Stimulated activated CD4-positive, alpha-beta T cell treated with anti-CD3 and anti-CD28 coated beads, Interleukin-2, amount 100 ng/mL, for 48 hours (primary cell): ENCODE results near the gene KLK5.
"Not testable (repeated sequence)": the region's sequence is repeated elsewhere in the genome, so short reads cannot be mapped to it uniquely, and the experiment has no call there.

Experiments used
- DNase-seq, 2 donors: peaks; one replicate each; pipeline ENCODE4 v3.0.0-alpha.2; 2020

KLK5 gene

GRCh38 chr19:50952910-50953309 is at the start of gene KLK5:
KLK5 (minus strand) TSS chr19:50953038; CDS start chr19:50952657, 381 bp downstream.
- no peak for DNase-seq

DNA sequence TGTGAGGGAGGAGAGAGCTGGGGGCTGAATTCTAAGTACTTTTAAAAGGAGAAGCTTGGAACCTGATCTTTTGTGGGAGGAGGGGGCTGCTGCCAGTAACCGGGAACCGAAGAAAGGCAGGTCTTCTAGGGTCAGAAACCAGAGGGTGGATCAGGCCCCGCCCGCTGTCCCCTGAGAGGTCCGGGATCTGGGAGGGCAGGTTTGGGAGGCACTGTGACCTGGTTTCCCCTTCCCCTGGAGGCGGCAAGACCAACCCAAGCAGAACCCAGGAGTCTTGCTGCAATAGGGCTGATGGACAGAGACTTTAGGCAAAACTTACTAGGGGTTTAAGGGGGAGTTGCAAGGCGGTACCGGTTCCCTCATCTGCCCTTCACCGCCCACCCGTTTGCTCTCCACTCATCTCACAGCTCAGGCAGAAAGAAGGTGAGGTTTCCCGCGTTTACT is 49.3 kb upstream of the KLK5 start:
- no peak for DNase-seq

- no peak for DNase-seq
Measured at GRCh38 chr19:51001515-51001914, 48.7 kb upstream of the KLK5 start, which contains the start of gene KLK8. KLK8 (minus strand) TSS chr19:51001604; CDS start chr19:51001167, 437 bp downstream.

GRCh38 chr19:51000981-51001380 is 48.1 kb upstream of the KLK5 start:
- DNase-seq, result no peak

GRCh38 chr19:51000426-51000825 is 47.6 kb upstream of the KLK5 start:
- no peak for DNase-seq

GRCh38 chr19:50998686-50999085 is 45.8 kb upstream of the KLK5 start:
- no peak for DNase-seq

DNA sequence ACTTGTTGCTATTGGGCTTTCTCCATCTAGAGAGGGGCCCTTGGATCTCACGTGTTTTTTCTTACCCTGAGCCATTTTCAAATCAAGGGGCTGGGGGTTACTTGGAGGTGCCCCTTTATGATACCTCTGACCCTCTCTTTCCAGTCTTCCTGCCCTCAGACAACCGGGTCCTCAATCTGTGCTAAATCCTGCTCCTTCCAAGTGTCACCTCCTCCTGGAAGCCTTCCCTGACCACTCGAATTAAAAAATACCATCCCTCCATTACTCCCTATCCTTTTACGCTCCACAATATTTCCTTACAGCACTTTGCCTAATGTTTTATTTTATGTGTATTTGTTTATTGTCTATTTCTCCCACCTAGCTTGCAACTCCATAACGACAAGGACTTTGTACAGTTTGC is 45.2 kb upstream of the KLK5 start:
- DNase-seq, result no peak

- DNase-seq, result no peak
Measured at GRCh38 chr19:50994129-50994528, 41.3 kb upstream of the KLK5 start.

GRCh38 chr19:50992666-50993035 is 39.8 kb upstream of the KLK5 start:
- DNase-seq, result no peak

DNA sequence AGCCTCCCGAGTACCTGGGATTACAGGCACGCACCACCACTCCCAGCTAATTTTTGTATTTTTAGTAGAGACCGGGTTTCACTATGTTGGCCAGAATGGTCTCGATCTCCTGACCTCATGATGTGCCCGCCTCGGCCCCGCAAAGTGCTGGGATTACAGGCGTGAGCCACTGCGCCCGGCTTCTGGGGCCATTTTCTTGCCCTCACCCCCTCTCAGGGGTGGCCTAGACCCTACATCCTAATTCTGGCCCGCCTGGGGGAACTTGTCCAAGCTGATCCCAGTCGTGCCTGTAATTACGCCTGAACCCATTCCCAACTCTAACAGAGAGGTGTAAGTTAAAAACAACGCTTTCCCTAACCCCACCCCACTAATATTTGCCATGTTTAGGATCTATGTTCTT is 31.6 kb upstream of the KLK5 start:
- DNase-seq, result not testable (repeated sequence)

DNA sequence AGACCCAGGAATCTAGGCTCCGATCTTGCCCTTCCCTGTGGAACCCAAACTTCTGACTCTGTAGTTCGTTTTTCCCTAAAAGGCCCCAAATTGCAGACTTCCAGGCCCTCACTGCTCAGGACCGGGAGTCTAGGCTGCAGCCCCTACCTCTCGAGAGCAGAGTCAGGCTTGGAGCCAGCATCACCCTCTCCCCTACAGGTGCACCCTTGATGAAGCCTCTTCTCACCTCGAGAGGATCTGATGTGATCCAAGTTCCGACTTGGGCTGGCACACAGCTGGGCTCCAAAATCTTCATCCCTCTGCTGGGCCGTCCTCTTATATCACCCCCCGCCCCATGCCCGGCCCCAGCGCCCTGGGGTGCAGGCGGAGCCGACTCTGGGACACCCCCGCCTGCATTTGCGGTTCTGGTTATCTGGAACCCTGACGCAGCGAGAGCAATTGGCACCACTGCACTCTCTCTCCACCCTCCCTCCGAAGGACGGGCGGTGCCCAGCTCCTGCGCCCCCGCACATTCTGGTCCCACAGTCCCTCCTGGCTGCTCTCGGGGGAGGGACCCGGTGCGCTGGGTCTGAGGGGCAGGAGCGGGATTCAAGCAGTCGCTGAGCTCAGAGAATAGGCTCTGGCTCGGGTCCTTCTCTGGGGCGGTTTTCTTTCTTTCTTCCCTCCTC is 30.9 kb upstream of the KLK5 start, which contains the start of gene KLK7:
Gene KLK7, minus strand, starts transcription at position 293 of the 668 bp plus-strand sequence. CDS start 1,518 bp downstream, outside the sequence.
- DNase-seq, result no peak

GRCh38 chr19:50982186-50982585 is 29.3 kb upstream of the KLK5 start:
- no peak for DNase-seq

- DNase-seq, result no peak
Measured at GRCh38 chr19:50981587-50982146, 28.8 kb upstream of the KLK5 start.

- DNase-seq, result no peak
Measured at GRCh38 chr19:50980208-50980607, 27.4 kb upstream of the KLK5 start.

DNA sequence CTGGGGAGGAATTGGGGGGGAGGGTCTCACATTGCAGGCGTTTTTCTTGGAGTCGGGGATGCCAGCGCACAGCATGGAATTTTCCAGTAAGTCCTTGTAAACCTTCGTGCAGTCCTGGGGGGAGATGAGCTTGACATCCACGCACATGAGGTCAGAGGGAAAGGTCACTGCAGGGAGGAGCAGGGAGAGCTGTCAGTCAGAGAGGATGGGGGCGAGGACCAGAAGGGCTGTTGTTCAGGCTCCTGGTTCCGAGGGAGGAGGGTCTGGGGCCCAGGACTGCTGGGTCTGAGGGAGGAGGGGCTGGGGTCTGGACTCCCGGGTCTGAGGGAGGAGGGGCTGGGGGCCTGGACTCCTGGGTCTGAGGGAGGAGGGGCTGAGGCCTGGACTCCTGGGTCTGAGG is 26.9 kb upstream of the KLK5 start:
- no peak for DNase-seq

DNA sequence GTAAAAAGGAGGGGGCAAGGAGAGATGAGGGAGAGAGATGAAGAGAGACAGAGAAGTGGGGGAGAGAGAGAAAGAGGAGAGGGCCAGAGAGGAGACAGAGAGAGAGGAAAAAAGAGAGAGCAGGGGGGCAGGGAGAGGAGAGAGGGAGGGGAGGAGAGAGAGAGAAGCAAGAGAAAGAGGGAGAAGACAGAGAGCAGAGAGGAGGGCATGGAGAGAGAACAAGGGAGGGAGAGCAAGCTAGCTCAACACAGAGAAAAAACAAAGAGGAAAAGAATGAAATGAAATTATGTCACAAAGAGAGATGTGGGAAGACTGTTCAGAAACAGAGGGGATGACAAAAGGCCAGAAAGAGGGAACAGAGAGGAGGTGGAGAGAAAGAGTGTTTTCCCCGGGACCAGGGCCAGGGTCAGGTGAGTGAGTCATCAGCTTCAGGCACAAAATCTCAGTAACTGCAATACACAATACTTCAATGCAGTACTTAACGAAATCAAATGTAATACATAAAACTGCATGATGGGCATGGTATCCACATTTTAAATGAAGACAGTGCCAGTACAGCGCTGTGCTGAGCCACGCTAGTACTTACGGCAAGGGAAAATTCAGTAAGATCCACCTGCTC is 26.0 kb upstream of the KLK5 start:
- no peak for DNase-seq

DNA sequence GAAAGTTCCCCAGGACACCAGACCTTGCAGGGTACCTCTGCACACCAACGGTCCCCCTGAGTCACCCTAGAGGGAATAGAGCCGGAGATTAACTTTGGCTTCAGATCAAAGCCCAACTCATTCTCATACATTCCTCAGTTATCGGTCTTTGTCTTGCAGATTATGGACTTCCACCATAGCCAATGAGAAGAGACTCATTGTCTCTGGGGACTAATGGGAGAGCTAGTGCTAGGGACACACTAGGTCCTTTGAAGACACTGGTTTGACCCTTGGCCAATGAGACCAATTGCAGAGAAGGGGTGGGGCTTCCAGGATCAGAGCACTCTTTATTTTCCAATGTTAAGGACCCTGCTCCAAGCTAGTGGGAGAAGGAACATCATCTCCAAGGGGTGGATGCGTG is 24.8 kb upstream of the KLK5 start:
- DNase-seq, result no peak

- DNase-seq, result no peak
Measured at GRCh38 chr19:50975766-50976165, 22.9 kb upstream of the KLK5 start.

DNA sequence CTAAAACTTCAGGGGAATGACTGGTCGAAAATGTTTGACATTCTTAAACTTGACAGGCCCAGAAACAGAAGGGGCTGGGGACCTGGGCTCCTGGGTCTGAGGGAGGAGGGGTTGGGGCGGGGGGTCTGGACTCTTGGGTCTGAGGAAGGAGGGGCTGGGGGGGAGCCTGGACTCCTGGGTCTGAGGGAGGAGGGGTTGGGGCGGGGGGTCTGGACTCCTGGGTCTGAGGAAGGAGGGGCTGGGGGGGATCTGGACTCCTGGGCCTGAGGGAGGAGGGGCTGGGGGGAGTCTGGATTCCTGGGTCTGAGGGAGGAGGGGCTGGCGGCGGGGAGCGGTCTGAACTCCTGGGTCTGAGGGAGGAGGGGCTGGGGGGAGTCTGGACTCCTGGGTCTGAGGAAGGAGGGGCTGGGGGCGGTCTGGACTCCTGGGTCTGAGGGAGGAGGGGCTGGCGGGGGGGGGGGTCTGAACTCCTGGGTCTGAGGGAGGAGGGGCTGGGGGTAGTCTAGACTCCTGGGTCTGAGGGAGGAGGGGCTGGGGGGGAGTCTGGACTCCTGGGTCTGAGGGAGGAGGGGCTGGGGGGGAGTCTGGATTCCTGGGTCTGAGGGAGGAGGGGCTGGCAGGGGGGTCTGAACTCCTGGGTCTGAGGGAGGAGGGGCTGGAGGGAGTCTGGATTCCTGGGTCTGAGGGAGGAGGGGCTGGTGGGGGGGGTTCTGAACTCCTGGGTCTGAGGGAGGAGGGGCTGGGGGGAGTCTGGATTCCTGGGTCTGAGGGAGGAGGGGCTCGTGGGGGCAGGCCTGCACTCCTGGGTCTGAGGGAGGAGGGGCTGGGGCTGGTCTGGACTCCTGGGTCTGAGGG is 22.1 kb upstream of the KLK5 start:
- no peak for DNase-seq

GRCh38 chr19:50972795-50973376 is 20.0 kb upstream of the KLK5 start:
- DNase-seq, result no peak

DNA sequence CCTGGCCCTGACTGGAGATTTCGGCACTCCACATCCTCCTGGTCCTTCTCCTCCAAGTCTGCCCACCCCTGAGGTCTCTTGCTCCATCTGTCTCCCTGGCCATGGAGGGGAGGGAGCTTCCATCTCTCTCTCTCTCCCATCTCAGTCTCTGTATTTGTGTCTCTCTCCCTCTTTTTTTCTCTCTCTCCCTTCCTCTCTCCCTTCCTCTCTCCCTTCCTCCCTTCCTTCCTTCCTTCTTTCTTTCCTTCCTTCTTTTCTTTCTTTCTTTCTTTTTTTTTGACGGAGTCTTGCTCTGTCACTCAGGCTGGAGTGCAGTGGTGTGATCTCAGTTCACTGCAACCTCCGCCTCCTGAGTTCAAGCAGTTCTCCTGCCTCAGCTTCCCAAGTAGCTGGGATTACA is 17.0 kb upstream of the KLK5 start:
- DNase-seq, result not testable (repeated sequence)

DNA sequence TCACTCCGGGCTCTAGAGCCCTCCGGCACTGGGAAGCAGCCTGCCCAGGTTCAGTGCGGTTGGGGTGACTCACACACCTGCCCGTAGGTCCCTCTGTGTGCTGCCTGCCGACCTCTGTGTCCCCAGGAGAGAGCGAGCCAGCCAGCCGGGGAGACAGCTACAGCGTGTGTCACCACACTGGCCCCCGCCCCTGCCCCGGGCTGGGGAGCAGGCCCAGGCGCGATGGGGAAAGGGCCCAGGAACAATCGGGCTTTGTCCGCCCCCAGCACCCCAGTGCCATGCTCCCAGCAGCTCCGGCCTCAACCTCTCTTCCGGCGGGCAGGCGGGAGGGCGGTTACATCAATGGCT is 16.5 kb upstream of the KLK5 start, which contains the start of gene KLK6:
Gene KLK6, minus strand, starts transcription at position 179 of the 348 bp plus-strand sequence. CDS start 1,487 bp downstream, outside the sequence.
- DNase-seq, result no peak
